GM23338 (cell line): ENCODE results near the gene FOXP1. TPM values are rescaled to one million over a fixed set of nuclear protein-coding genes. Genes with fewer than 3 reads are reported as not detected.

Experiments used
- ATAC-seq: fragments of 200-7000 bp; cut with Tn5 transposase; 3 replicates; pipeline ENCODE4 v1.9.1; 2020
- DNase-seq: peaks from one replicate; pipeline ENCODE4 v3.0.0-alpha.2; 2015; ENCODE audit warnings: low spot score
- H2AFZ ChIP-seq: fragments of 200-600 bp; sonication (generic); 2 replicates; pipeline ENCODE4 v1.8.0; 2016; ENCODE audit warnings: antibody characterized with exemption, mild to moderate bottlenecking, moderate library complexity
- H3F3A ChIP-seq: fragments of 200-600 bp; sonication (generic); replicated peaks from 2 replicates; pipeline ENCODE4 v1.8.0; 2017; ENCODE audit warnings: antibody characterized with exemption, mixed run types, low read depth
- H3K27ac ChIP-seq: fragments of 200-600 bp; sonication (generic); 2 replicates; pipeline ENCODE4 v1.6.1; 2016; ENCODE audit warnings: low read depth
- H3K27me3 ChIP-seq: fragments of 200-600 bp; sonication (generic); 2 replicates; pipeline ENCODE4 v1.8.0; 2016; ENCODE audit warnings: mild to moderate bottlenecking, mixed run types, moderate library complexity; ENCODE audit not compliant: insufficient read depth
- H3K36me3 ChIP-seq: fragments of 200-600 bp; sonication (generic); 2 replicates; pipeline ENCODE4 v1.8.0; 2016; ENCODE audit warnings: mild to moderate bottlenecking; ENCODE audit not compliant: insufficient read depth
- H3K4me1 ChIP-seq: fragments of 200-600 bp; sonication (generic); 2 replicates; pipeline ENCODE4 v1.8.0; 2016; ENCODE audit warnings: mild to moderate bottlenecking, moderate library complexity; ENCODE audit not compliant: insufficient read depth
- H3K4me2 ChIP-seq: fragments of 200-600 bp; sonication (generic); 2 replicates; pipeline ENCODE4 v1.7.1; 2017; ENCODE audit warnings: mixed run types
- H3K4me3 ChIP-seq: fragments of 200-600 bp; sonication (generic); 2 replicates; pipeline ENCODE4 v1.6.1; 2016; ENCODE audit warnings: mixed run types
- H3K79me2 ChIP-seq: fragments of 200-600 bp; sonication (generic); replicated peaks from 2 replicates; pipeline ENCODE4 v1.8.0; 2017; ENCODE audit warnings: mild to moderate bottlenecking; ENCODE audit not compliant: insufficient read depth
- H3K9me2 ChIP-seq: fragments of 200-600 bp; sonication (generic); 2 replicates; pipeline ENCODE4 v1.8.0; 2017; ENCODE audit not compliant: insufficient read depth
- H4K20me1 ChIP-seq: fragments of 200-600 bp; sonication (generic); replicated peaks from 2 replicates; pipeline ENCODE4 v1.8.0; 2017; ENCODE audit warnings: mild to moderate bottlenecking; ENCODE audit not compliant: insufficient read depth
- H3K27ac Mint-ChIP-seq: 2 replicates; pipeline ENCODE4 v1.8.0; 2020; ENCODE audit warnings: inconsistent platforms, mild to moderate bottlenecking, moderate library complexity, mixed read lengths
- H3K27me3 Mint-ChIP-seq: 3 replicates; pipeline ENCODE4 v1.8.0; 2022; ENCODE audit warnings: low read depth, mild to moderate bottlenecking, moderate library complexity, mixed read lengths, inconsistent platforms; ENCODE audit not compliant: insufficient read depth, poor library complexity
- H3K36me3 Mint-ChIP-seq: 3 replicates; pipeline ENCODE4 v1.8.0; 2021; ENCODE audit warnings: low read depth, mild to moderate bottlenecking, inconsistent platforms, moderate library complexity, mixed read lengths
- H3K4me1 Mint-ChIP-seq: 3 replicates; pipeline ENCODE4 v1.8.0; 2020; ENCODE audit warnings: mild to moderate bottlenecking, inconsistent platforms, mixed read lengths
- H3K4me3 Mint-ChIP-seq: 3 replicates; pipeline ENCODE4 v1.8.0; 2021; ENCODE audit warnings: moderate library complexity, mild to moderate bottlenecking, inconsistent platforms, mixed read lengths
- H3K9me3 Mint-ChIP-seq: 3 replicates; pipeline ENCODE4 v1.8.0; 2020; ENCODE audit warnings: moderate library complexity, mild to moderate bottlenecking, inconsistent platforms, mixed read lengths
- EZH2 ChIP-seq: fragments of 200-600 bp; sonication (generic); IDR thresholded peaks from one replicate; pipeline ENCODE4 v1.8.0; 2017; ENCODE audit warnings: antibody characterized with exemption, mild to moderate bottlenecking, low read depth; ENCODE audit not compliant: unreplicated experiment
- EZH2phosphoT487 ChIP-seq: fragments of 200-600 bp; sonication (generic); IDR thresholded peaks from one replicate; pipeline ENCODE4 v1.8.1; 2018; ENCODE audit warnings: antibody characterized with exemption; ENCODE audit not compliant: unreplicated experiment
- JUNB ChIP-seq: IDR thresholded peaks from one replicate; pipeline ENCODE4 v1.6.1; 2016; ENCODE audit warnings: antibody characterized with exemption; ENCODE audit not compliant: unreplicated experiment
- NANOG ChIP-seq: IDR thresholded peaks from 2 replicates; pipeline ENCODE4 v1.6.1; 2016; ENCODE audit warnings: antibody characterized with exemption, borderline replicate concordance
- POLR2AphosphoS5 ChIP-seq: IDR thresholded peaks from 2 replicates; pipeline ENCODE4 v1.6.1; 2016; ENCODE audit warnings: antibody characterized with exemption, low read depth
- ZNF114 ChIP-seq: fragments of 250-450 bp; sonication (Bioruptor Pico); IDR thresholded peaks from 2 replicates; pipeline ENCODE4 v1.5.0; 2020; ENCODE audit warnings: mild to moderate bottlenecking, moderate library complexity
- ZNF331 ChIP-seq: fragments of 250-450 bp; sonication (Bioruptor Pico); IDR thresholded peaks from 2 replicates; pipeline ENCODE4 v1.5.0; 2020; ENCODE audit warnings: low read depth, mild to moderate bottlenecking, moderate library complexity
- polyA plus RNA-seq: library from polyadenylated mRNA; unstranded; fragments of >200 nt; fragmentation: Nextera tagmentation; extraction: Ambion mirVana; gene quantifications from 2 replicates; pipeline ENCODE4 v1.2.1, GENCODE V29; 2016
- total RNA-seq: library from RNA; depleted of rRNA; stranded (reverse); fragments of >200 nt; shearing (Covaris generic); gene quantifications from 2 replicates; pipeline ENCODE4 v1.2.3, GENCODE V29; 2014
- TF ChIP-seq, protein P1 (sequence below): IDR thresholded peaks from one replicate; pipeline ENCODE4 v1.6.1; 2018; ENCODE audit warnings: antibody characterized with exemption; ENCODE audit not compliant: unreplicated experiment
- TF ChIP-seq, protein P2 (sequence below): IDR thresholded peaks from 2 replicates; pipeline ENCODE4 v1.6.1; 2016; ENCODE audit warnings: antibody characterized with exemption
- TF ChIP-seq, protein P3 (sequence below): fragments of 250-450 bp; sonication (Bioruptor Pico); IDR thresholded peaks from 2 replicates; pipeline ENCODE4 v1.5.0; 2020; ENCODE audit warnings: mild to moderate bottlenecking, moderate library complexity

The FOXP1 gene
- total and polyA plus RNA-seq, 2 experiments from 2014 or later = 32.9 to 35.5 TPM

DNA sequence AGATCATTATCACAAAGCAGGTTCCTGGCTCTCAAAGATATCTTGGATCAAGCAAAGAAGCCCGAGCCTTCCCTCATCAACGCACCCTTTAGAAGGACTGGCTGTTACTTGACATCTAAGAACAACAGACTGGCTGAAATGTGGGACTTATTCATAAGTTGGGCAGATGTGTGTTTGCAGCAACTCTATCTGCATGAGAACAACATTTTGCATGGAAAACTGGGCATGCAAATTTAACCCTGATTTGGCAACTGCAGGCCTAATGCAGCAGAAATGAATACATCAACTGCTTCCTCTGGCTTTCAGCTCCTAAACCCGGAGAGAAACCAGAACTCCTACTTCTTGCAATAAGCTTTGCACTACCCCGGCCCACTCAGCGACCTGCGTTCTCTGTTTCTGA lies 35.0 kb upstream of the FOXP1 start:
- no peak overlapping the region for H3K27ac Mint-ChIP-seq
- TF ChIP-seq POLR2AphosphoS5 (no peak), EZH2 (no peak), ZNF331 (no peak), NANOG (no peak), EZH2phosphoT487 (no peak), JUNB (no peak), ZNF114 (CRISPR knock-in tag) (no peak)
- TF ChIP-seq, protein P1, sequence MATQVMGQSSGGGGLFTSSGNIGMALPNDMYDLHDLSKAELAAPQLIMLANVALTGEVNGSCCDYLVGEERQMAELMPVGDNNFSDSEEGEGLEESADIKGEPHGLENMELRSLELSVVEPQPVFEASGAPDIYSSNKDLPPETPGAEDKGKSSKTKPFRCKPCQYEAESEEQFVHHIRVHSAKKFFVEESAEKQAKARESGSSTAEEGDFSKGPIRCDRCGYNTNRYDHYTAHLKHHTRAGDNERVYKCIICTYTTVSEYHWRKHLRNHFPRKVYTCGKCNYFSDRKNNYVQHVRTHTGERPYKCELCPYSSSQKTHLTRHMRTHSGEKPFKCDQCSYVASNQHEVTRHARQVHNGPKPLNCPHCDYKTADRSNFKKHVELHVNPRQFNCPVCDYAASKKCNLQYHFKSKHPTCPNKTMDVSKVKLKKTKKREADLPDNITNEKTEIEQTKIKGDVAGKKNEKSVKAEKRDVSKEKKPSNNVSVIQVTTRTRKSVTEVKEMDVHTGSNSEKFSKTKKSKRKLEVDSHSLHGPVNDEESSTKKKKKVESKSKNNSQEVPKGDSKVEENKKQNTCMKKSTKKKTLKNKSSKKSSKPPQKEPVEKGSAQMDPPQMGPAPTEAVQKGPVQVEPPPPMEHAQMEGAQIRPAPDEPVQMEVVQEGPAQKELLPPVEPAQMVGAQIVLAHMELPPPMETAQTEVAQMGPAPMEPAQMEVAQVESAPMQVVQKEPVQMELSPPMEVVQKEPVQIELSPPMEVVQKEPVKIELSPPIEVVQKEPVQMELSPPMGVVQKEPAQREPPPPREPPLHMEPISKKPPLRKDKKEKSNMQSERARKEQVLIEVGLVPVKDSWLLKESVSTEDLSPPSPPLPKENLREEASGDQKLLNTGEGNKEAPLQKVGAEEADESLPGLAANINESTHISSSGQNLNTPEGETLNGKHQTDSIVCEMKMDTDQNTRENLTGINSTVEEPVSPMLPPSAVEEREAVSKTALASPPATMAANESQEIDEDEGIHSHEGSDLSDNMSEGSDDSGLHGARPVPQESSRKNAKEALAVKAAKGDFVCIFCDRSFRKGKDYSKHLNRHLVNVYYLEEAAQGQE = no peak
- TF ChIP-seq, protein P2, sequence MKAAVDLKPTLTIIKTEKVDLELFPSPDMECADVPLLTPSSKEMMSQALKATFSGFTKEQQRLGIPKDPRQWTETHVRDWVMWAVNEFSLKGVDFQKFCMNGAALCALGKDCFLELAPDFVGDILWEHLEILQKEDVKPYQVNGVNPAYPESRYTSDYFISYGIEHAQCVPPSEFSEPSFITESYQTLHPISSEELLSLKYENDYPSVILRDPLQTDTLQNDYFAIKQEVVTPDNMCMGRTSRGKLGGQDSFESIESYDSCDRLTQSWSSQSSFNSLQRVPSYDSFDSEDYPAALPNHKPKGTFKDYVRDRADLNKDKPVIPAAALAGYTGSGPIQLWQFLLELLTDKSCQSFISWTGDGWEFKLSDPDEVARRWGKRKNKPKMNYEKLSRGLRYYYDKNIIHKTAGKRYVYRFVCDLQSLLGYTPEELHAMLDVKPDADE = no peak
- TF ChIP-seq, protein P3, sequence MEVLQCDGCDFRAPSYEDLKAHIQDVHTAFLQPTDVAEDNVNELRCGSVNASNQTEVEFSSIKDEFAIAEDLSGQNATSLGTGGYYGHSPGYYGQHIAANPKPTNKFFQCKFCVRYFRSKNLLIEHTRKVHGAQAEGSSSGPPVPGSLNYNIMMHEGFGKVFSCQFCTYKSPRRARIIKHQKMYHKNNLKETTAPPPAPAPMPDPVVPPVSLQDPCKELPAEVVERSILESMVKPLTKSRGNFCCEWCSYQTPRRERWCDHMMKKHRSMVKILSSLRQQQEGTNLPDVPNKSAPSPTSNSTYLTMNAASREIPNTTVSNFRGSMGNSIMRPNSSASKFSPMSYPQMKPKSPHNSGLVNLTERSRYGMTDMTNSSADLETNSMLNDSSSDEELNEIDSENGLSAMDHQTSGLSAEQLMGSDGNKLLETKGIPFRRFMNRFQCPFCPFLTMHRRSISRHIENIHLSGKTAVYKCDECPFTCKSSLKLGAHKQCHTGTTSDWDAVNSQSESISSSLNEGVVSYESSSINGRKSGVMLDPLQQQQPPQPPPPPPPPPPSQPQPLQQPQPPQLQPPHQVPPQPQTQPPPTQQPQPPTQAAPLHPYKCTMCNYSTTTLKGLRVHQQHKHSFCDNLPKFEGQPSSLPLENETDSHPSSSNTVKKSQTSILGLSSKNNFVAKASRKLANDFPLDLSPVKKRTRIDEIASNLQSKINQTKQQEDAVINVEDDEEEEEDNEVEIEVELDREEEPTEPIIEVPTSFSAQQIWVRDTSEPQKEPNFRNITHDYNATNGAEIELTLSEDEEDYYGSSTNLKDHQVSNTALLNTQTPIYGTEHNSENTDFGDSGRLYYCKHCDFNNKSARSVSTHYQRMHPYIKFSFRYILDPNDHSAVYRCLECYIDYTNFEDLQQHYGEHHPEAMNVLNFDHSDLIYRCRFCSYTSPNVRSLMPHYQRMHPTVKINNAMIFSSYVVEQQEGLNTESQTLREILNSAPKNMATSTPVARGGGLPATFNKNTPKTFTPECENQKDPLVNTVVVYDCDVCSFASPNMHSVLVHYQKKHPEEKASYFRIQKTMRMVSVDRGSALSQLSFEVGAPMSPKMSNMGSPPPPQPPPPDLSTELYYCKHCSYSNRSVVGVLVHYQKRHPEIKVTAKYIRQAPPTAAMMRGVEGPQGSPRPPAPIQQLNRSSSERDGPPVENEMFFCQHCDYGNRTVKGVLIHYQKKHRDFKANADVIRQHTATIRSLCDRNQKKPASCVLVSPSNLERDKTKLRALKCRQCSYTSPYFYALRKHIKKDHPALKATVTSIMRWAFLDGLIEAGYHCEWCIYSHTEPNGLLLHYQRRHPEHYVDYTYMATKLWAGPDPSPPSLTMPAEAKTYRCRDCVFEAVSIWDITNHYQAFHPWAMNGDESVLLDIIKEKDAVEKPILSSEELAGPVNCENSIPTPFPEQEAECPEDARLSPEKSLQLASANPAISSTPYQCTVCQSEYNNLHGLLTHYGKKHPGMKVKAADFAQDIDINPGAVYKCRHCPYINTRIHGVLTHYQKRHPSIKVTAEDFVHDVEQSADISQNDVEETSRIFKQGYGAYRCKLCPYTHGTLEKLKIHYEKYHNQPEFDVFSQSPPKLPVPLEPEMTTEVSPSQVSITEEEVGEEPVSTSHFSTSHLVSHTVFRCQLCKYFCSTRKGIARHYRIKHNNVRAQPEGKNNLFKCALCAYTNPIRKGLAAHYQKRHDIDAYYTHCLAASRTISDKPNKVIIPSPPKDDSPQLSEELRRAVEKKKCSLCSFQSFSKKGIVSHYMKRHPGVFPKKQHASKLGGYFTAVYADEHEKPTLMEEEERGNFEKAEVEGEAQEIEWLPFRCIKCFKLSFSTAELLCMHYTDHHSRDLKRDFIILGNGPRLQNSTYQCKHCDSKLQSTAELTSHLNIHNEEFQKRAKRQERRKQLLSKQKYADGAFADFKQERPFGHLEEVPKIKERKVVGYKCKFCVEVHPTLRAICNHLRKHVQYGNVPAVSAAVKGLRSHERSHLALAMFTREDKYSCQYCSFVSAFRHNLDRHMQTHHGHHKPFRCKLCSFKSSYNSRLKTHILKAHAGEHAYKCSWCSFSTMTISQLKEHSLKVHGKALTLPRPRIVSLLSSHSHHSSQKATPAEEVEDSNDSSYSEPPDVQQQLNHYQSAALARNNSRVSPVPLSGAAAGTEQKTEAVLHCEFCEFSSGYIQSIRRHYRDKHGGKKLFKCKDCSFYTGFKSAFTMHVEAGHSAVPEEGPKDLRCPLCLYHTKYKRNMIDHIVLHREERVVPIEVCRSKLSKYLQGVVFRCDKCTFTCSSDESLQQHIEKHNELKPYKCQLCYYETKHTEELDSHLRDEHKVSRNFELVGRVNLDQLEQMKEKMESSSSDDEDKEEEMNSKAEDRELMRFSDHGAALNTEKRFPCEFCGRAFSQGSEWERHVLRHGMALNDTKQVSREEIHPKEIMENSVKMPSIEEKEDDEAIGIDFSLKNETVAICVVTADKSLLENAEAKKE (CRISPR knock-in tag) = no peak
- Histone ChIP-seq H4K20me1 (no peaks in the 10 kb centered on the region), H3K4me3 (no peak overlapping the region), H3K27me3 (no peaks in the 10 kb centered on the region), H2AFZ (no peak overlapping the region), H3K36me3 (no peaks in the 10 kb centered on the region), H3F3A (no peaks in the 10 kb centered on the region), H3K79me2 (no peaks in the 10 kb centered on the region), H3K27ac (no peak overlapping the region), H3K9me2 (peaks cover 17% of the 10 kb centered on the region; the same call in 1 of the 2 replicates), H3K4me2 (no peak overlapping the region), H3K4me1 (no peaks in the 10 kb centered on the region)
- no peak overlapping the region for H3K4me3 Mint-ChIP-seq
- no peaks in the 10 kb centered on the region; the same call in 2 of the 3 replicates for H3K9me3 Mint-ChIP-seq
- H3K36me3 Mint-ChIP-seq = no peaks in the 10 kb centered on the region
- ATAC-seq (no peak), DNase-seq (no peak)
- peaks cover 6% of the 10 kb centered on the region for H3K4me1 Mint-ChIP-seq
- peaks cover 3% of the 10 kb centered on the region for H3K27me3 Mint-ChIP-seq
